HepG2 (cell line): ENCODE data around the gene PTPRO. TPM values are rescaled to one million over a fixed set of nuclear protein-coding genes. Genes with fewer than 3 reads are reported as not detected.

Experiments used
- ATAC-seq: fragments of 200-7000 bp; cut with Tn5 transposase; 3 replicates; pipeline ENCODE4 v1.9.1; 2020; ENCODE audit warnings: mild to moderate bottlenecking, moderate library complexity
- BruUV-seq: library from RNA; stranded (reverse); fragments of 400-500 nt; replicated peaks from 2 replicates; lab custom pipeline; 2021; lab: Mats Ljungman, UMichigan
- CTCF ChIA-PET: fragments of 300-600 bp; formaldehyde crosslinking; extraction: SDS; loops from one replicate; lab custom pipeline; 2021; ENCODE audit warnings: low total read pairs, inconsistent platforms, low intra/inter-chr PET ratio; lab: Yijun Ruan, JAX
- POLR2A ChIA-PET: fragments of 350-600 bp; sonication (Branson Sonifier 250); formaldehyde crosslinking; loops from one replicate; lab custom pipeline; 2020; ENCODE audit warnings: antibody characterized with exemption, inconsistent platforms; lab: Yijun Ruan, JAX
- DNase-seq: peaks from one replicate; pipeline ENCODE4 v3.0.0-alpha.2; 2015; ENCODE audit warnings: low spot score
- FAIRE-seq: peaks from 3 replicates; lab custom pipeline; 2011; peaks lifted over from hg19 to GRCh38; lab: Jason Lieb, UNC
- H2AFZ ChIP-seq: one replicate; pipeline ENCODE4 v1.6.1; 2011; ENCODE audit warnings: low read length, inconsistent platforms
- H3K27ac ChIP-seq: fragments of 300-600 bp; 3 replicates; pipeline ENCODE4 v1.8.0; 2011; ENCODE audit warnings: mixed run types, mild to moderate bottlenecking, mixed read lengths, low read length, inconsistent platforms; ENCODE audit not compliant: insufficient read depth; ENCODE audit errors: extremely low read length
- H3K27me3 ChIP-seq, 2 experiments: fragments of 200-600 bp in 1 of 2; 2 replicates in 1 of 2; 3 replicates in 1 of 2; pipeline versions ENCODE4 v1.6.0 to v1.8.0; 2011; ENCODE audit warnings: low read length in 2 of 2, mild to moderate bottlenecking in 2 of 2, moderate library complexity in 2 of 2, inconsistent platforms in 1 of 2; ENCODE audit not compliant: insufficient read depth in 2 of 2, control insufficient read depth in 1 of 2
- H3K36me3 ChIP-seq, 2 experiments: fragments of 200-600 bp in 1 of 2; replicated peaks in 1 of 2; 2 replicates in 1 of 2; 3 replicates in 1 of 2; pipeline versions ENCODE4 v1.5.1 to v1.8.0; 2011; ENCODE audit warnings: low read length in 2 of 2, inconsistent platforms in 1 of 2; ENCODE audit not compliant: insufficient read depth in 2 of 2, control insufficient read depth in 1 of 2
- H3K4me1 ChIP-seq: 2 replicates; pipeline ENCODE4 v1.5.1; 2012; ENCODE audit warnings: low read length, inconsistent platforms; ENCODE audit not compliant: insufficient read depth
- H3K4me2 ChIP-seq: 2 replicates; pipeline ENCODE4 v1.6.0; 2011; ENCODE audit warnings: low read depth, low read length, inconsistent platforms
- H3K4me3 ChIP-seq, 3 experiments: fragments of 200-600 bp in 1 of 3; sonication (generic), shearing (Covaris generic) in 1 of 3; replicated peaks in 1 of 3; 2 replicates each; pipeline ENCODE4 v1.5.1; 2011 to 2016; ENCODE audit warnings: low read length in 3 of 3, inconsistent platforms in 2 of 3, low read depth in 2 of 3, mild to moderate bottlenecking in 2 of 3, control low read depth in 1 of 3, mixed read lengths in 1 of 3; ENCODE audit not compliant: insufficient read depth in 1 of 3
- H3K79me2 ChIP-seq: one replicate; pipeline ENCODE4 v1.6.1; 2011; ENCODE audit warnings: low read length, inconsistent platforms; ENCODE audit not compliant: insufficient read depth
- H3K9ac ChIP-seq: 2 replicates; pipeline ENCODE4 v1.6.0; 2011; ENCODE audit warnings: mild to moderate bottlenecking, low read depth, low read length, inconsistent platforms; ENCODE audit not compliant: insufficient read depth
- H3K9me3 ChIP-seq: 2 replicates; pipeline ENCODE4 v1.5.1; 2012; ENCODE audit warnings: mild to moderate bottlenecking, low read length
- H4K20me1 ChIP-seq: 2 replicates; pipeline ENCODE4 v1.6.0; 2011; ENCODE audit warnings: inconsistent platforms, mild to moderate bottlenecking, low read length, moderate library complexity; ENCODE audit not compliant: insufficient read depth
- AGO1 ChIP-seq: fragments of 200-400 bp; formaldehyde crosslinking; IDR thresholded peaks from 2 replicates; pipeline ENCODE4 v1.6.1; 2017; ENCODE audit warnings: mild to moderate bottlenecking, low read depth, low read length, moderate library complexity; ENCODE audit not compliant: poor library complexity, severe bottlenecking
- CBFB ChIP-seq: sonication (generic); formaldehyde crosslinking; IDR thresholded peaks from 2 replicates; pipeline ENCODE4 v1.4.0; 2020; ENCODE audit warnings: missing genetic modification reagents
- MEIS1 ChIP-seq: sonication (generic); formaldehyde crosslinking; IDR thresholded peaks from 2 replicates; pipeline ENCODE4 v1.9.0; 2021; ENCODE audit warnings: mild to moderate bottlenecking, missing genetic modification reagents, moderate library complexity, borderline replicate concordance
- NCOA1 ChIP-seq: sonication (generic); formaldehyde crosslinking; IDR thresholded peaks from 2 replicates; pipeline ENCODE4 v1.9.0; 2021; ENCODE audit warnings: missing genetic modification reagents
- NR3C1 ChIP-seq: sonication (generic); formaldehyde crosslinking; IDR thresholded peaks from 2 replicates; pipeline ENCODE4 v1.4.0; 2020; ENCODE audit warnings: missing genetic modification reagents
- RAD21 ChIP-seq: fragments of 450-650 bp; formaldehyde crosslinking; IDR thresholded peaks from 2 replicates; pipeline ENCODE4 v1.5.0; 2020; ENCODE audit warnings: mild to moderate bottlenecking
- REL ChIP-seq: sonication (generic); formaldehyde crosslinking; conservative IDR thresholded peaks from 2 replicates; pipeline ENCODE4 v1.8.0; 2022; ENCODE audit warnings: mild to moderate bottlenecking, missing genetic modification reagents, moderate library complexity
- STAG1 ChIP-seq: sonication (generic); formaldehyde crosslinking; IDR thresholded peaks from 2 replicates; pipeline ENCODE4 v1.4.0; 2020; ENCODE audit warnings: missing genetic modification reagents
- ZNF253 ChIP-seq: sonication (generic); formaldehyde crosslinking; IDR thresholded peaks from 2 replicates; pipeline ENCODE4 v1.8.0; 2022; ENCODE audit warnings: mild to moderate bottlenecking, missing genetic modification reagents, borderline replicate concordance
- WGBS: methylation state at CpG from one replicate; pipeline ENCODE4 v1.1.6; 2017; ENCODE audit warnings: low lambda C conversion rate; 5-methylcytosine and 5-hydroxymethylcytosine counted together
- in situ Hi-C: cut with HindIII; loops from 2 replicates; pipeline ENCODE4 v1.10.0; 2017; ENCODE audit warnings: low pct_unique_long_range_greater_than_20kb; ENCODE audit not compliant: extremely low pct_ligation_motif_present
- intact Hi-C: fragments of 100-400 bp; cut with micrococcal nuclease; formaldehyde crosslinking; loops from one replicate; pipeline ENCODE4 v1.10.0; 2022; ENCODE audit not compliant: unreplicated experiment
- polyA plus RNA-seq, 8 experiments: library from polyadenylated mRNA; depleted of rRNA in 3 of 8; stranded (reverse) in 7 of 8; unstranded in 1 of 8; fragments of >200 nt; fragmentation: Illumina TruSeq in 4 of 8; extraction: Trizol in 4 of 8; gene quantifications; 2 replicates each; pipeline versions ENCODE4 v1.2.1 to v1.2.3, GENCODE V29; 2011 to 2016; ENCODE audit warnings: low read depth in 4 of 8, missing spikeins in 1 of 8, mixed read lengths in 1 of 8; ENCODE audit not compliant: insufficient read depth in 1 of 8
- total RNA-seq, 5 experiments: library from RNA; depleted of rRNA; stranded (reverse); fragments of >200 nt; fragmentation: Illumina TruSeq; extraction: Trizol; gene quantifications; 2 replicates each; pipeline ENCODE4 v1.2.3, GENCODE V29; 2016; ENCODE audit warnings: low read depth in 1 of 5
- TF ChIP-seq, protein P1 (sequence below): sonication (generic); formaldehyde crosslinking; IDR thresholded peaks from 2 replicates; pipeline ENCODE4 v1.8.0; 2022; ENCODE audit warnings: mild to moderate bottlenecking, missing genetic modification reagents, moderate library complexity
- TF ChIP-seq, protein P2 (sequence below): sonication (generic); formaldehyde crosslinking; IDR thresholded peaks from 2 replicates; pipeline ENCODE4 v1.5.0; 2020; ENCODE audit warnings: mild to moderate bottlenecking, missing genetic modification reagents, moderate library complexity
- TF ChIP-seq, protein P3 (sequence below): IDR thresholded peaks from 2 replicates; pipeline ENCODE4 v1.6.1; 2016; ENCODE audit warnings: low read depth

Gene PTPRO
- total and polyA plus RNA-seq, 2 of the 13 experiments (the other 11 are each of a cell fraction or from before 2014, with no cell fraction given): 0.04 TPM; not detected in 1

DNA sequence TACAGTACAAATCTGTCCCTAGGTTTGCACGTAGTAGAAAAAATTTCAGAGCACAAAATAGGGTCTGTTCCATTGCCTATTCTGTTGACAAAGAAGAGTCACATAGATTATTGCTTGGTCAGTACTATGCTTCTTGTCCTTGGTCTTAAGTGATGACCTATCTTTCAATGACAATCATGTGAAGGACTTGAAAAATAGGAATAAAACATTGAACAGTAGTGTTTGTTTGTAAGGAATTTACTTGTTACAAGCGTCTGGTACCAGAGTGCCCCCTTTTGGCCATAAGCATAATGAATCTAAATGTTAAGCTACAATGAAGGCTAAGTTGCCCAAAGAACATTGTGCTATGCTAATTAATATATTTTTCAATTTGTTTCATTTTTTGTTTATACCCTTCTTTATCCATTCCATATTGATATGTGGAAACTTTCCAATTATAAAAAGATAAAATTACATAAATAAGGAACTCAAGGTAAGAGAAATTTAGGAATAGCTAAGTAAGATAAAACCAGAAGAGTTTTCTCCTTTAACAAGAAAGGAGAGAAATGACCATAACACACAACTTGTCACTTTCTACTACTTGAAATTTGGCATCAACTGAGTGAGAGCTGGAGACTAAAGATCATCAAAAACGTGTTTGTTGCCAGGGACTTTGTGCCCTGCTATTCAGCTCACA, 262.2 kb downstream of the PTPRO start:
- ATAC-seq: no peak
- Histone ChIP-seq H3K4me2 (no peak overlapping the region), H3K27me3 (no peaks in the 10 kb centered on the region; a peak in 1 of 5 replicates), H3K9ac (no peak overlapping the region), H3K4me1 (peaks cover 18% of the 10 kb centered on the region)
- intact Hi-C loops: loop anchor here (1.0 kb wide), 2 partner anchors 52 to 308 kb away; no protein-coding TSS in a partner anchor
- WGBS: 30% methylated on average over 3 of the region's 3 CpGs
- TF ChIP-seq NR3C1 (CRISPR knock-in tag): no peak
- no peak for TF ChIP-seq ZNF253 (CRISPR knock-in tag)
- TF ChIP-seq NCOA1 (CRISPR knock-in tag): no peak
- TF ChIP-seq RAD21 (CRISPR knock-in tag): peak; percentile 24; the same call in 1 of the 2 replicates
- no peak for TF ChIP-seq CBFB
- TF ChIP-seq MEIS1: no peak
- no peak for TF ChIP-seq REL (CRISPR knock-in tag)
- TF ChIP-seq, protein P1, sequence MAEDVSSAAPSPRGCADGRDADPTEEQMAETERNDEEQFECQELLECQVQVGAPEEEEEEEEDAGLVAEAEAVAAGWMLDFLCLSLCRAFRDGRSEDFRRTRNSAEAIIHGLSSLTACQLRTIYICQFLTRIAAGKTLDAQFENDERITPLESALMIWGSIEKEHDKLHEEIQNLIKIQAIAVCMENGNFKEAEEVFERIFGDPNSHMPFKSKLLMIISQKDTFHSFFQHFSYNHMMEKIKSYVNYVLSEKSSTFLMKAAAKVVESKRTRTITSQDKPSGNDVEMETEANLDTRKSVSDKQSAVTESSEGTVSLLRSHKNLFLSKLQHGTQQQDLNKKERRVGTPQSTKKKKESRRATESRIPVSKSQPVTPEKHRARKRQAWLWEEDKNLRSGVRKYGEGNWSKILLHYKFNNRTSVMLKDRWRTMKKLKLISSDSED (CRISPR knock-in tag): no peak
- TF ChIP-seq STAG1 (CRISPR knock-in tag): peak; percentile 59
- TF ChIP-seq, protein P2, sequence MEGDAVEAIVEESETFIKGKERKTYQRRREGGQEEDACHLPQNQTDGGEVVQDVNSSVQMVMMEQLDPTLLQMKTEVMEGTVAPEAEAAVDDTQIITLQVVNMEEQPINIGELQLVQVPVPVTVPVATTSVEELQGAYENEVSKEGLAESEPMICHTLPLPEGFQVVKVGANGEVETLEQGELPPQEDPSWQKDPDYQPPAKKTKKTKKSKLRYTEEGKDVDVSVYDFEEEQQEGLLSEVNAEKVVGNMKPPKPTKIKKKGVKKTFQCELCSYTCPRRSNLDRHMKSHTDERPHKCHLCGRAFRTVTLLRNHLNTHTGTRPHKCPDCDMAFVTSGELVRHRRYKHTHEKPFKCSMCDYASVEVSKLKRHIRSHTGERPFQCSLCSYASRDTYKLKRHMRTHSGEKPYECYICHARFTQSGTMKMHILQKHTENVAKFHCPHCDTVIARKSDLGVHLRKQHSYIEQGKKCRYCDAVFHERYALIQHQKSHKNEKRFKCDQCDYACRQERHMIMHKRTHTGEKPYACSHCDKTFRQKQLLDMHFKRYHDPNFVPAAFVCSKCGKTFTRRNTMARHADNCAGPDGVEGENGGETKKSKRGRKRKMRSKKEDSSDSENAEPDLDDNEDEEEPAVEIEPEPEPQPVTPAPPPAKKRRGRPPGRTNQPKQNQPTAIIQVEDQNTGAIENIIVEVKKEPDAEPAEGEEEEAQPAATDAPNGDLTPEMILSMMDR: peak; percentile 64
- TF ChIP-seq, protein P3, sequence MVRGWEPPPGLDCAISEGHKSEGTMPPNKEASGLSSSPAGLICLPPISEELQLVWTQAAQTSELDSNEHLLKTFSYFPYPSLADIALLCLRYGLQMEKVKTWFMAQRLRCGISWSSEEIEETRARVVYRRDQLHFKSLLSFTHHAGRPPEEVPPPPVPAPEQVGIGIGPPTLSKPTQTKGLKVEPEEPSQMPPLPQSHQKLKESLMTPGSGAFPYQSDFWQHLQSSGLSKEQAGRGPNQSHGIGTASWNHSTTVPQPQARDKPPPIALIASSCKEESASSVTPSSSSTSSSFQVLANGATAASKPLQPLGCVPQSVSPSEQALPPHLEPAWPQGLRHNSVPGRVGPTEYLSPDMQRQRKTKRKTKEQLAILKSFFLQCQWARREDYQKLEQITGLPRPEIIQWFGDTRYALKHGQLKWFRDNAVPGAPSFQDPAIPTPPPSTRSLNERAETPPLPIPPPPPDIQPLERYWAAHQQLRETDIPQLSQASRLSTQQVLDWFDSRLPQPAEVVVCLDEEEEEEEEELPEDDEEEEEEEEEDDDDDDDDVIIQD (CRISPR knock-in tag): no peak
- no peak for TF ChIP-seq AGO1
- TF ChIP-seq, all 625 proteins: peak for 3
- in situ Hi-C loops: loop anchor here (5.0 kb wide), 1 partner anchor 273 kb away; no protein-coding TSS in a partner anchor
- H3K9me3 ChIP-seq: no peaks in the 10 kb centered on the region
- no peaks in the 10 kb centered on the region for H3K36me3 ChIP-seq
- DNase-seq: peak; percentile 37
- no peak overlapping the region for H3K4me3 ChIP-seq
- POLR2A ChIA-PET: no interaction called here
- H3K79me2 ChIP-seq: no peaks in the 10 kb centered on the region
- H3K27ac ChIP-seq: no peak overlapping the region
- CTCF ChIA-PET: interaction anchor here (0.9 to 1.6 kb wide), 2 partner anchors 51 to 308 kb away, joined by 4 to 7 read pairs; no protein-coding TSS in a partner anchor
- H2AFZ ChIP-seq: no peak overlapping the region
- no peaks in the 10 kb centered on the region for H4K20me1 ChIP-seq
- BruUV-seq: no TSS peak
- FAIRE-seq: no peak
